ENCODE results near the gene CD9. TPM values are rescaled to one million over a fixed set of nuclear protein-coding genes. Genes with fewer than 3 reads are reported as not detected.

CD9 gene
- total and polyA plus RNA-seq, 8 donors, result 25.1 to 108 (median 33.8) TPM

GRCh38 chr12:6215120-6215807 lies 15.1 kb downstream of the CD9 start:
- no peak for DNase-seq
- no peaks in the 10 kb centered on the region for H3K27me3 ChIP-seq
- 91% methylated on average over 10 of the region's 10 CpGs for WGBS, 2 donors
- no peak for ATAC-seq
- intact Hi-C loops (cut with DNase I), result no loop called here
- no peak for FAIRE-seq
- no peak overlapping the region for H3K4me3 ChIP-seq
- H3K4me1 ChIP-seq, result peaks cover 0 to 14% (median 8%) of the 10 kb centered on the region in 3 donors
- no peaks in the 10 kb centered on the region for H3K36me3 ChIP-seq
- TF ChIP-seq, protein P1, sequence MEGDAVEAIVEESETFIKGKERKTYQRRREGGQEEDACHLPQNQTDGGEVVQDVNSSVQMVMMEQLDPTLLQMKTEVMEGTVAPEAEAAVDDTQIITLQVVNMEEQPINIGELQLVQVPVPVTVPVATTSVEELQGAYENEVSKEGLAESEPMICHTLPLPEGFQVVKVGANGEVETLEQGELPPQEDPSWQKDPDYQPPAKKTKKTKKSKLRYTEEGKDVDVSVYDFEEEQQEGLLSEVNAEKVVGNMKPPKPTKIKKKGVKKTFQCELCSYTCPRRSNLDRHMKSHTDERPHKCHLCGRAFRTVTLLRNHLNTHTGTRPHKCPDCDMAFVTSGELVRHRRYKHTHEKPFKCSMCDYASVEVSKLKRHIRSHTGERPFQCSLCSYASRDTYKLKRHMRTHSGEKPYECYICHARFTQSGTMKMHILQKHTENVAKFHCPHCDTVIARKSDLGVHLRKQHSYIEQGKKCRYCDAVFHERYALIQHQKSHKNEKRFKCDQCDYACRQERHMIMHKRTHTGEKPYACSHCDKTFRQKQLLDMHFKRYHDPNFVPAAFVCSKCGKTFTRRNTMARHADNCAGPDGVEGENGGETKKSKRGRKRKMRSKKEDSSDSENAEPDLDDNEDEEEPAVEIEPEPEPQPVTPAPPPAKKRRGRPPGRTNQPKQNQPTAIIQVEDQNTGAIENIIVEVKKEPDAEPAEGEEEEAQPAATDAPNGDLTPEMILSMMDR (IDR thresholded peaks at IDR 0.05), result no peak
- peak overlapping the region in 3 of 4 donors; percentile 29 to 80 (median 73) for H3K27ac ChIP-seq
- H3K9me3 ChIP-seq, result no peaks in the 10 kb centered on the region

- Histone ChIP-seq H3K27me3 (no peaks in the 10 kb centered on the region), H3K9me3 (no peaks in the 10 kb centered on the region), H3K36me3 (no peaks in the 10 kb centered on the region), H3K27ac (peak overlapping the region; percentile 29 to 80 (median 61)), H3K4me1 (peaks cover 0 to 14% (median 8%) of the 10 kb centered on the region in 3 donors), H3K4me3 (no peak overlapping the region)
- TF ChIP-seq, protein P1 (IDR thresholded peaks at IDR 0.05), result no peak
- intact Hi-C loops (cut with DNase I), result no loop called here
- DNase-seq (peak; percentile 73 to 90 (median 88)), ATAC-seq (peak; percentile 94 to 97 (median 96)), FAIRE-seq (no peak)
- WGBS, 2 donors, result 20 to 34% methylated on average over 5 of the region's 5 CpGs
Observed at GRCh38 chr12:6215932-6216494, 15.8 kb downstream of the CD9 start.

DNA sequence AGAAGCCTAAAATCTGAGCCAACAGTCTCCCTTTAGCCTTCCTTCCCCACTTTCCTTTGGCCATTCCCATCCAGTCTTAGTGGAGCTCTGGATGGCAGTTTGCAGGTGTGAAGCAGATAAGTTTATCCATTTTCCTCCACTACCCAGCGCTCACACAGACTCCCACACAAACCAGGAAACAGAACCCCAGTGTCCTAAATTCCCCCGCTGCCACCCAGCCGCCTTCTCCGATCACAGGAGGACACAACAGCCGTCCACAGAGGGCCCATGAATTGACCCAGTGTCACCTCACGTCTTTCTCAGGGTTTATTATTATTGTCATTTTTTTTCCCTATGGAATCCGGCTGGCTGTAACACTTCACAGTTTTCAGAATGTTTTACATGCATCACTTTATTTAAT lies 16.4 kb downstream of the CD9 start:
- TF ChIP-seq, protein P1 (IDR thresholded peaks at IDR 0.05), result no peak
- Histone ChIP-seq H3K27ac (peak overlapping the region; percentile 29 to 80 (median 61)), H3K4me3 (no peak overlapping the region), H3K9me3 (no peaks in the 10 kb centered on the region), H3K27me3 (no peaks in the 10 kb centered on the region), H3K4me1 (peaks cover 0 to 18% (median 8%) of the 10 kb centered on the region in 3 donors), H3K36me3 (no peaks in the 10 kb centered on the region)
- ATAC-seq, result no peak
- no peak for DNase-seq
- 68 to 77% methylated on average over 7 of the region's 7 CpGs for WGBS, 2 donors
- intact Hi-C loops (cut with DNase I), result no loop called here
- FAIRE-seq, result no peak

DNA sequence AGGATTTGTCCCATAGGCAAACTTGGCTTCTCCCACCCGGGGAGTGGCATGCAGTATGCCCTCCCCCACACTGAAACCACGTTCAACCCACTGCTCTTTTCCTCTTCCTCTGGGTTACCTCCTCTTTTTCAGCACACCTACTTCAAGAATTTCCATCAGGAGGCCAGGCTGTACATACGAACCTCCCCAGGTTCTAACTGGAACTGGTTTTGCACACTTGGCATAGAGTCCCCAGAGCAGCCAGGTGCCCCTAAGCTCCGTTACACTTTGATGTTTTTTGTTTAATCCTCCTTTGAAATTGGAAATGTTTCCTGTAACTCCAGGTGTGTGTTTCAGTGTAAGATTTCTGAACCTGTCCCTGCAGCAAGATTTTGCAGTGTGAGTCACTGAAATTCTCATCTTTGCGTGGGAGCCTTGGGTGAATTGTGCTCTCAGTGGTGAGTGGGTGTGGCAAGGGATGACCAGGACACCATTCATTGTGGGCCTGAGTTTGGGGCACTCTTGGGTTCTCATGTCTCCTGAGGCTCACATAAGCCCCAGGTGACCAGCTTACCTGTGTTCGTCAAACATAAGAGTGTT lies 18.2 kb downstream of the CD9 start:
- 83 to 88% methylated on average over 6 of the region's 6 CpGs for WGBS, 2 donors
- DNase-seq (no peak), ATAC-seq (no peak), FAIRE-seq (no peak)
- intact Hi-C loops (cut with DNase I), result no loop called here
- TF ChIP-seq, protein P1 (IDR thresholded peaks at IDR 0.05), result no peak
- Histone ChIP-seq H3K9me3 (no peaks in the 10 kb centered on the region), H3K27ac (peak overlapping the region in 1 of 4 donors; percentile 73), H3K4me3 (no peak overlapping the region), H3K36me3 (no peaks in the 10 kb centered on the region), H3K4me1 (peaks cover 0 to 18% (median 12%) of the 10 kb centered on the region in 3 donors), H3K27me3 (no peaks in the 10 kb centered on the region)

Data from pancreas (tissue), 10 donors.